Heart left ventricle (tissue), 13 donors: ENCODE data around the gene HIP1.

Experiments used
- CTCF ChIP-seq, 12 donors: fragments of 200-600 bp; sonication (generic) in 4 of 12; IDR thresholded peaks; one replicate each; pipeline versions ENCODE4 v1.5.0 to v1.8.0; 2018 to 2022; ENCODE audit warnings: antibody characterized with exemption in 12 of 12, mild to moderate bottlenecking in 5 of 12
- POLR2A ChIP-seq, 2 donors: fragments of 450-650 bp; IDR thresholded peaks; one replicate each; pipeline ENCODE4 v1.6.1; 2017; ENCODE audit warnings: antibody characterized with exemption in 2 of 2, mild to moderate bottlenecking in 2 of 2, moderate library complexity in 2 of 2
- donor health status: ischemic (EF 13 %, LVEDD 7.1; RV severe dilation, severe dysfunction).
- donor health status: DM: no; HTN: yes; CAD: no.
- donor health status: DM: no; HTN: no; CAD: no.
- donor health status: ischemic (EF 25% LVEDD 6.9; RV normal size, moderate dysfunction).
- donor health status: ischemic (EF 25% LVEDD 5.7; RV mildly dilated, moderate dysfunction).
- donor health status: ischemic (EF 35%, LVEDD 5.7; RV mildly dilated, moderate dysfunction).
- donor health status: nonischemic (EF 11% LVEDD 7.7; RV severe dilation, severe dysfunction).
- donor health status: DM: yes; HTN: yes; CAD: no.
- donor health status: PGD.
- donor health status: ischemic (EF 29% LVEDD 5.4; RV normal size, mild dysfunction).
- donor health status: nonischemic (EF 23%, LVEDD 6.1; RV moderate dilation, normal function).

GRCh38 chr7:75690121-75690523 lies 48.6 kb downstream of the HIP1 start:
- TF ChIP-seq CTCF (IDR thresholded peaks at IDR 0.05) (no peak), POLR2A (IDR thresholded peaks at IDR 0.05) (no peak)
